GM19463 (cell line): ENCODE results near the gene AGFG1.
"Not testable (repeated sequence)": the region's sequence is repeated elsewhere in the genome, so short reads cannot be mapped to it uniquely, and the experiment has no call there.

Experiments used
- ATAC-seq: cut with Tn5 transposase; IDR thresholded peaks from one replicate; pipeline ENCODE4 v1.9.1; 2021; ENCODE audit warnings: mild to moderate bottlenecking, moderate library complexity; ENCODE audit not compliant: unreplicated experiment

The AGFG1 gene

DNA sequence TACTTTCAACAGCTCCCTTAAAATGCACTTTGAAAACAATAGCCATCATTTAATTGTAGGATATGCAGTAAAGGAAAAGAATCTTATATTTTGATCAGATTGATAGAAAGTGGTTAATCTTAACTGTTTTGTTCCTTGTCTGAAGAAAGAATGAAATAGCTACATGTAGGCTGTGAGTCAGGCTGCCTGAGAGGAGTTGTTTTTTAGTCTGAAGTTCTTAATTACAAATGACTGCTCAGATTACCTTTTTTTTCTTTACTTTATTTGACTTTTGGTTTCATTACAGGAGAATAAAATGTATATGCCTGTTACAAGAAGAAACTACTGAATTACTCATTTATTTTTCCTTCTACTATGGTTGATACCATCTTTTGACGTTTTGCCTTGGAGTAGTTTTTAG is 56.8 kb downstream of the AGFG1 start:
- ATAC-seq, result no peak

DNA sequence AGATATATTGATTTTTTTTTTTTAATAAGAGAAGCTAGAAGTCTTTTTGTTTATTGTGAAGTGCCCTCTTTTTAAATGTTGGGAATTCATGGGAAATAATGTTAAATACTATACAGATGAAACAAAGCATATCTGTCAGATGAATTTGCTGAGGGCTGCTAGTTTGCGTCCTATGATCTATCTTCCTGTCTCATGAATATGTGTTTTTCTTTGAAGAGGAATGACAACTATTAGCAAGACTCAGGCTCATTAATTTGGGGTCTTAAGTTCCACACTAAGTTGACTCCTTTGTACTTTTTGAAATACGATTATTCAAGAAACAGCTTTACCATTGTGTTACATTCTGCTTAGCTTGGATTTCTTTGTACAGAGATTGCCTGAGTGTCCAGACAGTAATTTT is 57.9 kb downstream of the AGFG1 start:
- ATAC-seq, result no peak

DNA sequence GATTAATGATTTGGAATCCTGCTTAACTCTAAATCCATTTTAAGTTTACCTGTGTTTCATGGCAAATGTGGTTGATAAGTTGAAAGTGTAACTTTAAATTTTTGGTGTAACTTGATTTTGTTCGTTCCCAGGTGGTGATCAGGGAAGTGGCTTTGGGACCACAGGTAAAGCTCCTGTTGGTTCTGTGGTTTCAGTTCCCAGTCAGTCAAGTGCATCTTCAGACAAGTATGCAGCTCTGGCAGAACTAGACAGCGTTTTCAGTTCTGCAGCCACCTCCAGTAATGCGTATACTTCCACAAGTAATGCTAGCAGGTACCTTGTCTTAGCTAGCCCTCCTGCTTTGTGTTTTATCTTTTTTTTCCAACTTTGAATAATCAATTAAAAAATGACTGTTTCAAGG is 62.8 kb downstream of the AGFG1 start:
- peak; percentile 95 for ATAC-seq

DNA sequence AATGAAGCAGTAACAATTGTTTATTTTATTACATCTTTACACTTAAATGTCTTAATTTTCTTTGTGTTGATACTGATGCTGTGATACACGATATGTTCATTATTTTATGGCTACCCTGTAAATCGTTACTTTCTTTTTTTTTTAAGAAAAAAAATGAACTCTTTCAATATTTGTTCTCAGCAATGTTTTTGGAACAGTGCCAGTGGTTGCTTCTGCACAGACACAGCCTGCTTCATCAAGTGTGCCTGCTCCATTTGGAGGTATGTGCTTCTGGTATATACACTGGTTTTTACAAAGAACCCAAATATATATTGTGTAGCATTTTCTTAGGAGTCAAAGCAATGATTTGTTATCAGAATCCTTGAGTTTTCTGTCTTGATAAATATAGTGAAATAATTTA is 64.5 kb downstream of the AGFG1 start:
- ATAC-seq, result no peak

DNA sequence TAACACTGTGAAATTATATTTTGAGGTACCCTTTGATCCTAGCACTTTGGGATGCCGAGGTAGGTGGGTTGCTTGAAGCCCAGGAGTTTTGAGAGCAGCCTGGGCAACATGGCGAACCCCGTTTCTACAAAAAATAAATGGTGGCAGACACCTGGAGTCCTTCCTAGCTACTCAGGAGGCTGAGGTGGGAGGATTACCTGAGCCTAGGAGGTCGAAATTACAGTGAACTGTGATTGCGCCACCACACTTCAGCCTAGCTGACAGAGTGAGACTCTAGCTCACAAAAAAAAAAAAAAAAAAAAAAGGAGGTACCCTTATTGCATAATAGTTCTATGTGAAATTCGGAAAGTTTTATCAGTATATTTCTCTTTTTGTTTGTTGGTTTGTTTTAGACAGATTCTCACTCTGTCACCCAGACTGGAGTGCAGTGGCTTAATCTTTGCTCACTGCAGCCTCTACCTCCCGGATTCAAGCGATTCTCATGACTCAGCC is 67.6 kb downstream of the AGFG1 start:
- no peak for ATAC-seq

DNA sequence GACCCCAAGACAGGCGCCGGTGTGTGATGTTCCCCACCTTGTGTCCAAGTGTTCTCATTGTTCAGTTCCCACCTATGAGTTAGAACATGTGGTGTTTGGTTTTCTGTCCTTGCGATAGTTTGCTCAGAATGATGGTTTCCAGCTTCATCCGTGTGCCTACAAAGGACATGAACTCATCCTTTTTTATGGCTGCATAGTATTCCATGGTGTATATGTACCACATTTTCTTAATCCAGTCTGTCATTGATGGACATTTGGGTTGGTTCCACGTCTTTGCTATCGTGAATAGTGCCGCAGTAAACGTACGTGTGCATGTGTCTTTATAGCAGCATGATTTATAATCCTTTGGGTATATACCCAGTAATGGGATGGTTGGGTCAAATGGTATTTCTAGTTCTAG is 68.4 kb downstream of the AGFG1 start:
- ATAC-seq, result not testable (repeated sequence)

DNA sequence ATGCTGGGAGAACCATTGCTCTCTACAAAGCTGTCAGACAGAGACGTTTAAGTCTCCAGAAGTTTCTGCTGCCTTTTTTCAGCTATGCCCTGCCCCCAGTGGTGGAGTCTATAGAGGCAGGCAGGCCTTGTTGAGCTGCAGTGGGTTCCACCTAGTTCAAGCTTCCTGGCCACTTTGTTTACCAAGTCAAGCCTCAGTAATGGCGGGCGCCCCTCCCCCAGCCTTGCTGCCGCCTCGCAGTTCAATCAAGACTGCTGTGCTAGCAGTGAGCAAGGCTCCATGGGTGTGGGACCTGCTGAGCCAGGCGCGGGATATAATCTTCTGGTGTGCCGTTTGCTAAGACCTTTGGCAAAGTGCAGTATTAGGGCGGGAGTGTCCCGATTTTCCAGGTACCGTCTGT is 74.0 kb downstream of the AGFG1 start:
- ATAC-seq, result no peak

DNA sequence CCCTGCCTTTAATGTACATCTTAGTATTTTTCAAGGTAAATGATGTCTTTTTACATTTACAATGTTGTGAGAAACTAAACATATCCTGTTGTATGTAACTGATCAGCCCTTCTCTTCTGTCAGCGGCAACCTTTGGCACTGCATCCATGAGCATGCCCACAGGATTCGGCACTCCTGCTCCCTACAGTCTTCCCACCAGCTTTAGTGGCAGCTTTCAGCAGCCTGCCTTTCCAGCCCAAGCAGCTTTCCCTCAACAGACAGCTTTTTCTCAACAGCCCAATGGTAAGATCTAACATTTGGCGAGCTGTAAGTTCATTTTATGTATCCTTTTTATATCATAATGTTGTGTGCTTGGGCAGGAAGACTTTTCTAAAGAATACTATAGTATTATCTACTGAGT is 79.9 kb downstream of the AGFG1 start:
- ATAC-seq, result no peak

DNA sequence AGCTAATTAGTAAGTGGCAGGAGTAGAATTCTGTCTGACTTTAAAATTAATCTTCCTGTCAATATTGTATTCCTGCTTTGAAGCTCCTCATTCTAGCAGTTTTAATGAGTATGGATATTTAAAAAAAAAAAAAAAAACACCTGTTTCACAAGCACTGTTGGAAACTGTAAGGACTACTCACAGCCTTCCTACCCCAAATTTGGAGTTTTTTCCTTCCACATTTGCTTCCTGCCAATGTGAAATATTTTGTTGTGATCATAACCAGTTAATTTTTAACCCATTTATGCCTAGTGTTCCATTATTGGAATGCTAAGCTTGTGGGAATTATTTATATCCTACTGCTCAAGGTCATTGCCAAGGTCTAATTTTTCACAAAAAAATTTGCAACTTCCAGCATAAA is 90.6 kb downstream of the AGFG1 start:
- ATAC-seq, result no peak

DNA sequence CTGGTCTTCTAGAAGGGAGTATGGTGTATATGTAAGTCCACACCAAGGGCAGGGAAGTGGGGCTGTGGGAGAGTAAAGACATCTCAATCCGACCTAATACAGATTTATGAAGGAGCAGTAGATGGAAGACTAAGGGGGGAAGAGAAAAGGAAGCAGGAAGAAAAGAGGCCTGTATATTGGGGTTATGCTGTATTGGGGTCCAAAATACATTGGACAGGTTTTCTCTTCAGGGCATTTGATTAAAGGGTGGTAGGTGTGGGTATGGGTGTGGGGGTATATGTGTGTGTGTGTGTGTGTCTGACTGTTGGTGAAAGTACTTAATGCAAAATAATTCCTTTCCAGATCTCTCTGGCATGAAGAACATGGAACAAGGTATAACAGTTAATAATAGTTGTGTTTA is 93.1 kb downstream of the AGFG1 start:
- no peak for ATAC-seq

DNA sequence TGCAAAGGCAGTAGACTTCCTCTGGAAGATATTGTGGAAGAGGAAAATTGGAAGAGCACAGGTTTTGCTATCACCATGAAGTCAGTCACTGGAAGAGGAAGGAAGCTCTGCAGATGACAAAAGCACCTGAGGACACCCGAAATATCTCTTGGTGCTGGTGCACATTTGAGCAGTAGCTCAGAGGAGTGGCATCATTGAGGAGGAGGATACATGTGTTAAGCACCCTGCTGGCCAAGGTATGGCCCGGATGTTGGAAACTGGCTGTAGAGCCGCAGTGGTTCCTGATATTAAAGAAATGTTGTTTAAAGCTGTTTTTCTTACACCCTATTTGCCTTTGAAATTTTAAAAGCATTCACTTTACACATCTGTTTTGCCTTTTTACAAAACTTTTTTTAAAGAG is 94.1 kb downstream of the AGFG1 start:
- ATAC-seq, result no peak

DNA sequence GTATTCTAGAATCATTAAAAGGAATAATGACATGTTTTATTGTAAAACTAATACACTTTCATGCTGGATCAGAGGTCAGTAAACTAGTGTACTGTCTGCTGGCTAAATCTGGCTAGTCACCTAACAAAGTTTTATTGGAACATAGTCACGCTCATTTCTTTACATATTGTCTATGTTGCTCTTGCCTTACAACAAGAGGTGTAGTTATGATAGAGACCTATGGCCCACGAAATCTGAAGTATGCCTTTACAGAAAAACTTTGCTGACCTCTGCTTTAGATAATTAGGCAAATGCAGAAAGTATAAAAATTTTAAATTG is 96.9 kb downstream of the AGFG1 start:
- ATAC-seq, result no peak

DNA sequence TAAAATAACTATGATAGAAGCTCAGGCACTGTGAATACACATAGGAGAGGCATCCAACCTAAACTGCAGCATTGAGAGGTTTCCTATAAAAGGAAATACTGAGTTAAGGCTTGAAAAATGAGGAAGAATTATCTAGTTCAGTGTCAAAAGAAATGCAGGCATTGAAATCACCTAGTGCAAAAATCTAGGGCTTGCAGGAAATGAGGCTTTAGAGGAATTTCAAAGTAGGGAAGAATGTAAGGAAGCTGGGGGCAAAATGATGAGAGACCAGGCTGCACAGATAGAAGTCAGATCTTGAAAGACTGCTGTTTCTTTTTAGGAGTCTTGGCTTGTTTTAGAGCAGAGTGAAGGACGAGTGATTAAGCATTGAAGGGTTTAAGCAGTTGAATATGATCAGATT is 98.7 kb downstream of the AGFG1 start:
- no peak for ATAC-seq

DNA sequence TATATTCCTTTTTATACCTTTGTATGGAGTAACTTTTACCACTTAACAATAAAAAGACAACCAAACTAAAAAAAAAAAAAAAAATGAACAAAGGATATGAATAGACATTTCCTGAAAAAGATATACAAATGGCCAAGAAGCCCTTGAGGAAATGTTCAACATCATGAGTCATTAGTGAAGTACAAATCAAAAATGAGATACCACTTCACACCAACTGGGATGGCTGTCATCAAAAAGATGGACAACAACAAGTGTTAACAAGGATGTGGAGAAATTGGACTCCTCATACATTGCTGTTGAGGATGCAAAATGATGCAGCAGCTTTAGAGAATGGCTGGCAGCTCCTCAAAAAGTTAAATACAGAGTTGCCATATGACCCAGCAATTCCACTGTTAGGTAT is 104.2 kb downstream of the AGFG1 start:
- no peak for ATAC-seq

DNA sequence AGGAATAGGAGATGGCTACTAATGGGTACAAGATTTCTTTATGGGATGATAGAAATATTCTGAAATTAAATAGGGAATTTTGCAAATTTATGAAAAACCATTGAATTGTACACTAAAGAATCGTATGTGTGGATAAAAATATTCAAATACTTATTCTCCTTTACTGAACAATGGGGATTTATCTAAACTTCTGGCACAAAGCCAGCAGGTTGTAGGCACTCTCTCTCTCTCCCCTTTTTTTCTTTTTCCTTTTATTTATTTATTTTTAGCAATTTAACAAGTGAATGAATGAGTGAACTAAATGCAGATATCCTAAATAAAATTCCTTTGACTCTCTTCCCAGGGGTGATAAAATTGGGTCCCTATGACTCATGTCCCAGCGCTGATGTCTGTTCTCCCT is 104.9 kb downstream of the AGFG1 start:
- ATAC-seq, result no peak

DNA sequence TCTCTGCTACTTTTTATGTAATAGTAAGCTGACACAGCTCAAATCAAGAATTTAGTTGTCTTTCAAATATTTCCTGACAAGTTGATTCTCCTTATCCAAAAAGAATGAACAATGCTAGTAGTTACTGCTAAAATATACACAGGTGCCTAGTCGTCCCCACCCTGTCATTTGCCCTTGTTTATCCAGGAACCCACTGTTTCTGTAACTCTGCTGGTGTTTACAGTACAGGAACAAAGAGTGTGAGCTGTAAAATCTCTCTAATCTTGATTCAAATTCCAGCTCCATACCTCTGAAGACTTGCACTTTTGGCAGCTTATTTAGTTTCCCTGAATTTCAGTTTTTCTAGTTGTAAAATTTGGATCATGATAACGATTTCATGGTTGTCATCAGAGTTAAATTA is 105.6 kb downstream of the AGFG1 start:
- no peak for ATAC-seq

DNA sequence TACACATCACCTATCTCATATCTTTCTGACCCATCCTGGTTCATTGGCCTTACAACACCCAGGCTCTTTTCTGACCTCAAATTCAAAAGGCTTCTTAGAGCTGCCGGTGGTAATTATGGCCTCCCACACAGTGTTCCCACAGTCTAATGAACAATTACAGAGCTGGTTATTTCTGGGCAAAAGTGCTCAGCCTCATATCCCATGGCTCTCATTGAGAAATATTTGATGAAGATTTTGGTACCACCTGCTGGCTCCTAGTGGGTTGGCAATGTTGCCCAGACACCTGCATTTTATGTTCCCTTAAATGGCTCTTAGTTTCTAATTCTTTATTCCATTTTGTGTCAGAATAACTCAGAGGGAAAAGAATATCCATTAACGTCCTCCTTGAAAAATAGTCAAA is 106.7 kb downstream of the AGFG1 start:
- no peak for ATAC-seq

DNA sequence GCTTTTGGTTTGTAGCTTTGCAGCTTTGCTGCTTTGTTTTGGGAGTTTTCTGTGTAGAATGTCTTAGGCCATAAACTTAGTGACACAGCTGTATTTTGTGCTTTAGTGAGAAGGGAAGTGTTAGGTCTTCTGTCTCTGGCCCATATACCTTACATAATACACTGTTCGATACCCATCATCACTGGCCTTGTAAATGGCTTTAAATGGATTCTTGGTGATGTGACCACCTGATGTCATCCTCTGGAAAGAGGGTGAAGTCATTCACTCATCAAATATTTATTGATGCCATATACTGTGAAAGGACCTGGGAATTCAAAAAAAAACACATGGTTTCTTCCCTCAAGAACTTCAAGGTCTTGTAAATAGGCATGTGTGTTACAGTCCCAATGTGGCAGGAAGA is 107.8 kb downstream of the AGFG1 start:
- no peak for ATAC-seq

DNA sequence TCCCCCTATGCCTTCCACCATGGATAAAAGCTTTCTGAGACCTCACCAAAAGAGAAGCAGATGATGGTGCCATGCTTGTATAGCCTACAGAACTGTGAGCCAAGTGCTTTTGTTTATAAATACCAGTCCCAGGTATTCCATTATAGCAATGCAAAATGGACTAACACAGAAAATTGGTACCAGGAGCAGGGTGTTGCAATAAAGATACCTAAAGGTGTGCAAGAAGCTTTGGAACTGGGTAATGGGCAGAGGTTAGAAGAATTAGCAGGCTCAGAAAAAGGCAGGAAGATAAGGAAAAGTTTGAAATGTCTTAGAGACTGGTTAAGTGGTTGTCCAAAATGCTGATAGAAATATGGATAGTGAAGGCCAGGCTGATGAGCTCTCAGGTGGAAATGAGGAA is 110.4 kb downstream of the AGFG1 start:
- ATAC-seq, result no peak

DNA sequence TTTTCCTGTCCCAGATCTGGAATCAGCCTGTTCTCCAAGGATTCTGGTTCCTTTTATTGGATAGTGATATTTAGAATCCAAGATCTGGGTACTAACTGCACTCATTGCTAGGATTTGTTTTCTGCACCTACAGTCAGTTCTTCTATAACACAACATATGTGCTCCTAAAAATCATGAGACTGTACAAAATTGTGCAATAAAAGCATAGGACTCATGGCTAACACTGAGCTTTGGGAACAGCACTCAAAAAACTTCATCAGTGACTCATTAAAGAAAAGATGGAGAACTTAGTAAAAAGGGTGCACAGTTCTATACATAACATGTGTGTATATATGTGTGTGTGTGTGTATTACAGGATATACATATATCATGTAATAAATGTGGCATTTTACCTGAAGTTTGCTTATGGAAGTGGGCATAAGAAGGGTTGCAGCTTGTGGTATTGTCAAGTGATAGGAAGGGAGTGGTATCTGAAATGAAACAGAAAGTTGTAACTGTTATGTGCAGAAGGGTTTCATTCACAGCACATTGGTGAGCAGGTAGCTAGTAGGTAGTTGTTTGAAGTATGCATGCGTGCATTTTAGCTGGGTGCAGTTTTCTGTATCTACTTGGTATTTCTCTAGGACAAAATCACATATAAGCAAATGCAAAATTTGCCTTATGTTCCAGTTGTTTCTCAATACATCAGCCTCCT is 120.9 kb downstream of the AGFG1 start:
- peak; percentile 74 for ATAC-seq

DNA sequence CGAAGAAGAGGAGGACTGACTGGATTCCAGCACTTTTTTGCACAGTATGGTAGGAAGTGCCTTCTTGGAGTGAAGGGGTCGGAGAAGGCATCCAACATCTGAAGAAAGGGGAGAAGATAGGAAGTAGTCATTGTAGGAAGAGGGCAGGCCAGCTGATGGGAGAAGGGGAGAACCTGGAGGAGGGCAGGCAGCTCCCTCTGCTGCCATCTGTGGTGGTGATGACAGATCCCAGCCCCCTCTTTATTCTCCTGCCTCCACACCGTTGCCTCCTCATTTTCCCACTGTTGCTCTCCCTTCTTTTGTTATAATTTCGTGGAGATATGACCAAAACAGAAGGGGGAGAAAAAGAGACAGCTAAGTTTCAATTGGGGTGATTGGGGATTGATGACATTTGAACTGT is 123.8 kb downstream of the AGFG1 start:
- no peak for ATAC-seq

DNA sequence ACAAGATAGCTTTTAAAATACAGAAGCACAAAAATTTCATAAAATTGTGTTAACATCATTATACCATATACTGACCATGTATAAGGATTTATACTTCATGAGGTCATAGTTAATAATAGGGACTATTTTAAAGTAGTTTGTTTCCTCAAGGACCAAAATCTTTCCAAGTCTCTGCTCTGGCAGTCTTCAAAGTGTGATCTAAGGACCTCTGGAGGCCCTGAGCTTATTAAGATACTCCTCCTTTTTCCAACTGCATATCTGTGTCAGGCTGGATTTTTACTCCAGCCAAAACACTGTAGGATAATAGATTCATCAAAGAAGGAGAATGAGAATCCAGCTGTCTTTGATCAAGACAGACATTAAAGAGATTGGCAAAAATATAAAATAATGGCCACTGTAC is 125.1 kb downstream of the AGFG1 start:
- ATAC-seq, result no peak

DNA sequence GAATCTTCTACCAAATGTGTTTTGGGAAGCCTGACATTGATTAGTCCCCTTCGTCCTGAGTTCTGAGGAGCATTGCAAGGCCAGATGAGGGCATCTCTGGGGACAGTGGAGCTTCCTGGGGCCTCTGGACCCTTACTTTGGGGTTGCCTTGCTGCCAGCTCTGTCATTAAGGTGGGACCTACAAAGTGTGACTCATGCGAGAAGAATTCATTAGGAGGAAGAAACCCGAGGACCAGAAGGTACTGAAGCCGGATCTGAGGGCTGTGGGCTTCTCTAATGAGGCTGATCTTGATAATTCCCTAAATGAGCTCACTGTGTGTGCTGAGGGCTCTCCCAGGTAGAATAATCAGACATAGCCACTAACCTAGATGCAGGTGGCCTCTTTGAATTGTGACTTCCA is 126.0 kb downstream of the AGFG1 start:
- no peak for ATAC-seq
